ENCODE data around the gene SINHCAF.

GRCh38 chr12:31370531-31371255 is 44.7 kb upstream of the SINHCAF start:
- TF ChIP-seq POLR2A (IDR thresholded peaks at IDR 0.05): no peak
- no peak for TF ChIP-seq CTCF (IDR thresholded peaks at IDR 0.05)
